IPS DF 6.9 (cell line): ENCODE measurements around the gene RAB29.

Experiments
- DNase-seq: peaks from one replicate; pipeline ENCODE4 v3.0.0-alpha.2; 2013; ENCODE audit warnings: low read depth, low spot score
- H3K27ac ChIP-seq: one replicate; pipeline ENCODE4 v1.5.1; 2013; ENCODE audit warnings: low read length, control low read depth
- H3K27me3 ChIP-seq: 2 replicates; pipeline ENCODE4 v1.6.1; 2013; ENCODE audit warnings: mild to moderate bottlenecking, low read length; ENCODE audit not compliant: control insufficient read depth, insufficient read depth
- H3K36me3 ChIP-seq: 2 replicates; pipeline ENCODE4 v1.6.1; 2013; ENCODE audit warnings: low read length; ENCODE audit not compliant: control insufficient read depth, insufficient read depth
- H3K4me1 ChIP-seq: 2 replicates; pipeline ENCODE4 v1.6.1; 2013; ENCODE audit warnings: low read length; ENCODE audit not compliant: control insufficient read depth, insufficient read depth
- H3K4me3 ChIP-seq: 2 replicates; pipeline ENCODE4 v1.5.1; 2013; ENCODE audit warnings: mild to moderate bottlenecking, low read length
- H3K9me3 ChIP-seq: 2 replicates; pipeline ENCODE4 v1.6.1; 2013; ENCODE audit warnings: low read length, inconsistent platforms; ENCODE audit not compliant: control insufficient read depth, insufficient read depth
- WGBS: extraction: QIAGEN DNeasy Blood & Tissue Kit; methylation state at CpG from one replicate; pipeline ENCODE4 v1.1.7; 2013; ENCODE audit warnings: mixed read lengths, missing lambda C conversion rate; ENCODE audit not compliant: insufficient read length, insufficient coverage; 5-methylcytosine and 5-hydroxymethylcytosine counted together

RAB29 gene

DNA sequence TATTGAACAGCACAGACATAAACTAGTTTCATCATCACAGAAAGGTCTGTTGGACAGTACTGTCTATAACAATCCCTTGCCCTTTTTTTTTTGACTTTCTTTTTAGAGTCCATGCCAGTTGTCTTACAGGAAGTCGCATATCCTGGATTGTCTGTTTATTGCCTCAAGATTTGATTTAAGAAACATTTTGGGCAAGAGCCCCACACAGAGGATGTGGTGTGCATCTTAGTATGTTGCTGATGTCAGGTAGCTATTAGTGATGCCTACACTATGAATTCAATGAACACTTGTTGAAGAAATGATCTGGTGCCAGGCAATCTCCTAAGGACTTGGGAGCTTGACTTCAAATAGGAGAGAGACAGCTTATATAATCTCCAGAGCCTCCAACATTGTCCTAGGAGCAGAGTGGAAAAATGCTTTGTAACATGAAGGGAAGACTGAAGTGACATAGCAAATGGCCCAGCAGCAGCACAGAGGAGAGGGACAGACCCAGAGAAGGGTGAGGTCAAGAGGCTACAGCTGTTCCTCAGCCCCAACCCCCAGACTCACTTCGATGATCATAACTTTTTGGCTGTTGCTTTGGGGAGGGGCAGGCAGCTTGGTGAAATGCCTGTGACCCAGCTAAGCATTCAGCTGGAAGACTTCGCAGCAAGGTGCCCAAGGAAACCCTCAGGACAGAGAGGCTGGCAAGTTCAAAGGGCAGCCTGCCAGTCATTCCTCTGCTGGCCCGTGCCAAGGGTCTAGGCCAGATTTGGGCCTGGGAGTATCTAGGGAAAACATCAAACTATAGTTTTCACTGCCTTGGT is 7.5 kb upstream of the RAB29 start:
- WGBS, result no CpG with 5 or more reads among the region's 4 CpGs
- Histone ChIP-seq H3K27me3 (no peaks in the 10 kb centered on the region), H3K27ac (no peak overlapping the region), H3K4me3 (no peak overlapping the region), H3K9me3 (no peaks in the 10 kb centered on the region), H3K36me3 (no peaks in the 10 kb centered on the region), H3K4me1 (no peaks in the 10 kb centered on the region)
- no peak for DNase-seq

DNA sequence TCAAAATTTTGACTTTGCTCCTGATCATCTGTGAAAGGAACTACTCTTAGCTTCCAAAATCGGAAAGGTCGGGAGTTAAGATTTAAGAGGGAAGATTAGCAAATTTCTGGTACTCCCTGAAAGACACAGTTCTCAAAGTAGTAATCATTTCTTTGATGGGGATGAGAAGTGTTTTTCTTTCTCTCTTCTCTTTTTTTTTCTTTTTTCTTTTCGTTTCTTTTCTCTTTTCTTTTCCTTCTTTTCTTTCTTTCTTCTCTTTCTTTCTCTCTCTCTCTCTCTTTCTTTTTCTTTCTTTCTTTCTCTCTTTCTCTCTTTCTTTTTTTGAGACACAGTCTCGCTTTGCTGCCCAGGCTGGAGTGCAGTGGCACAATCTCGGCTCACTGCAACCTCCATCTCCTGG is 5.1 kb upstream of the RAB29 start:
- Histone ChIP-seq H3K9me3 (no peaks in the 10 kb centered on the region), H3K36me3 (no peaks in the 10 kb centered on the region), H3K27ac (no peak overlapping the region), H3K4me3 (no peak overlapping the region), H3K4me1 (no peaks in the 10 kb centered on the region), H3K27me3 (no peaks in the 10 kb centered on the region)
- WGBS, result no CpG with 5 or more reads among the region's 5 CpGs
- DNase-seq, result no peak

GRCh38 chr1:205777994-205778393 is 2.7 kb upstream of the RAB29 start:
- H3K4me3 ChIP-seq, result no peak overlapping the region
- no CpG with 5 or more reads among the region's 2 CpGs for WGBS
- H3K36me3 ChIP-seq, result no peaks in the 10 kb centered on the region
- 0 out of 2 replicates have a peak, but pooled peaks cover 2% of the 10 kb centered on the region for H3K4me1 ChIP-seq
- no peak for DNase-seq
- no peak overlapping the region for H3K27ac ChIP-seq
- peaks cover 3% of the 10 kb centered on the region; the same call in 1 of the 2 replicates for H3K27me3 ChIP-seq
- no peaks in the 10 kb centered on the region for H3K9me3 ChIP-seq

DNA sequence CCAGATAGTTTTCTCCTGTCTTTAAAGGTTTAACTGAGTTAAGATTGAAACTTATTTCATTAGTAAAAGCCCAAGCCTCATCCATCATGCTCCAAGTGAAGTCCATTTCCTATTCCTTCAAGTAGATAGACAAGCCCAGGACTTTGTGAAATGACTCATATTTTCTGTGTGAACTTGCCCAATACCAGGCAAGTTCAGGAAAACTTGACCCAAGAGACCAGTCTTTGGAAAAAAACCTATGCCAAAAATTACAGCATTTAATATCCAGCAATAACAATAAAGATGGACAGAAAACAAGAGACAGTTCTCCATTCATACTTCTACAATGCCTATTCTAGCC is 405 bp upstream of the RAB29 start:
- Histone ChIP-seq H3K27ac (no peak overlapping the region), H3K4me1 (0 out of 2 replicates have a peak, but pooled peaks cover 2% of the 10 kb centered on the region), H3K4me3 (no peak overlapping the region), H3K9me3 (no peaks in the 10 kb centered on the region), H3K36me3 (no peaks in the 10 kb centered on the region), H3K27me3 (peaks cover 3% of the 10 kb centered on the region; the same call in 1 of the 2 replicates)
- DNase-seq, result no peak

- no CpG with 5 or more reads among the region's 36 CpGs for WGBS
- H3K27me3 ChIP-seq, result peaks cover 3% of the 10 kb centered on the region; the same call in 1 of the 2 replicates
- H3K27ac ChIP-seq, result no peak overlapping the region
- H3K4me1 ChIP-seq, result 0 out of 2 replicates have a peak, but pooled peaks cover 2% of the 10 kb centered on the region
- peak overlapping the region; percentile 61; the same call in 1 of the 2 replicates for H3K4me3 ChIP-seq
- H3K9me3 ChIP-seq, result no peaks in the 10 kb centered on the region
- no peaks in the 10 kb centered on the region for H3K36me3 ChIP-seq
- no peak for DNase-seq
These were observed 876 bp downstream of the RAB29 start for GRCh38 chr1:205774198-205775014.

- H3K27ac ChIP-seq, result no peak overlapping the region
- DNase-seq, result no peak
These were observed 2.7 kb downstream of the RAB29 start for GRCh38 chr1:205772607-205773032.

DNA sequence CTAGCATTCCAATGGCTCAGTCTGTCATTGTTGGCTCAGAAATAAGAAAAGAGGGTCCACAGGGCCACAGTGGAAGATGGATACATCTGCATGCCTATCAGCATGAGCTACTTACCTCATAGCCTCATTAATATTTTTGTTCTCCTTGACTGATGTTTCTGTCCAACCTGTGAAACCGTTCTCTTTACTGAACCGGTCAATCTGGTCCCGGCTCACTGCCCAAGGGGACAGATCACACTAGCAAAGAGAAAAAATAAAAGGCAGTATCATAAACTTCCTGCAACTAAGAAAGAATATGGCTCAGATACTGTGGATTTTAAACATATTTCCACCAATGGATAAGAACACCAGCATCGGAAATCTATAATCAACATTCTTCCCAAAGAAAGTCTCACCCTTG is 4.7 kb downstream of the RAB29 start:
- Histone ChIP-seq H3K4me1 (0 out of 2 replicates have a peak, but pooled peaks cover 2% of the 10 kb centered on the region), H3K27ac (no peak overlapping the region), H3K4me3 (no peak overlapping the region), H3K9me3 (no peaks in the 10 kb centered on the region), H3K27me3 (peaks cover 3% of the 10 kb centered on the region; the same call in 1 of the 2 replicates), H3K36me3 (no peaks in the 10 kb centered on the region)
- WGBS, result no CpG with 5 or more reads among the region's 4 CpGs
- DNase-seq, result no peak

More at GRCh38 chr1:205772607-205773032, 2.7 kb downstream of the RAB29 start:
- WGBS, result no CpG with 5 or more reads among the region's 2 CpGs
- 0 out of 2 replicates have a peak, but pooled peaks cover 2% of the 10 kb centered on the region for H3K4me1 ChIP-seq
- no peaks in the 10 kb centered on the region for H3K36me3 ChIP-seq
- no peaks in the 10 kb centered on the region for H3K9me3 ChIP-seq
- peaks cover 3% of the 10 kb centered on the region; the same call in 1 of the 2 replicates for H3K27me3 ChIP-seq
- no peak overlapping the region for H3K4me3 ChIP-seq

DNA sequence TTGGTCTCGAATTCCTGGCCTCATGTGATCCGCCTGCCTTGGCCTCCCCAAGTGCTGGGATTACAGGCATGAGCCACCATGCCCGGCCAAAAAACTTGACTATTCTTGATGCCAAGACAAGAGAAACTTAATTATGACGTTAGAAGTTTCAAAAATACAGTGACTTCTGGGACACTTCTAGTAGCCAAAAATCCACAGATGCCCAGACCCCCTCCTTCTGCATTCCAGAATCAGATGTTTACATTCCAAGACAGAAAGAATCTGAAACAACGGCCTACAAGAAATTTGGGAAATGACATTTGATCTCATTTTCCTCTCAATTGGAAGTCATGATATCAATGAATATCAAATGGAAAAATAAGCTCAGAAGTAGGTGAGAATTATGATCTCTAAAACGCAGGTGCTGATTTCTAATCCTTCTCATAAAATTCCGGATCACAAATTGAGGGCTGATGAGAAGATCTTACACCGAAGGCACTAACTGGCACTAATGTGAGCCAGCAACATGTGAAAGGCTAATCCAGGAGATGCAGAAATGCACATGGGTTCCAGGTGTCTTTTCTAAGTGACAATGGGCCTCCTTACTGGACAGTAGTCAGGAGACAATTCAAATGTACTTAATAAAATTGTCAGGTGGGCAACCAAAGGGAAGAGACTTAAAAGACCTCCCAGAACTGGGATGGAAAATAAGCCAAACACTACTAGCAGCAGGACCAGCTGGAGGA is 5.5 kb downstream of the RAB29 start:
- WGBS, result no CpG with 5 or more reads among the region's 8 CpGs
- H3K27me3 ChIP-seq, result peaks cover 3% of the 10 kb centered on the region; the same call in 1 of the 2 replicates
- H3K4me1 ChIP-seq, result 0 out of 2 replicates have a peak, but pooled peaks cover 2% of the 10 kb centered on the region
- no peaks in the 10 kb centered on the region for H3K9me3 ChIP-seq
- no peaks in the 10 kb centered on the region for H3K36me3 ChIP-seq
- DNase-seq, result no peak
- H3K4me3 ChIP-seq, result no peak overlapping the region
- no peak overlapping the region for H3K27ac ChIP-seq

DNA sequence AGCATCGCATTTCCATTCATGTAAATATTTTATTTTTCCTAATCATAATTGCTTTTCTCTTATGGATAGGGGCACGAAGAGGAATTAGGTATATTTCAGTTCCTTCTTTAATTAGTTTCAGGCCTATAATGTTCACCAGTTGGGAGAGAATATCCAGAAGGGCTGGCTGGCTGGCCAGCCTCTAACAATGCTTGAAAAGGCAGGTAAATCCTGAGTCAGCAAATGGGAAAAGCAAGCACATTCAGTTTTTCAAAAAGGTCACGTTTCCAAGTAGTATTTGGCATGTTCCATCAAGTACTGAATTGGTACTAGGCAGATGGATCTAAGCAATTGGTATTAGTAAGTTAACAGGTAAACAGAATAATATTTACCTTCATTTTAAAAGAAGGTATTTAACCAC is 8.0 kb downstream of the RAB29 start:
- Histone ChIP-seq H3K4me3 (no peak overlapping the region), H3K27me3 (no peaks in the 10 kb centered on the region), H3K4me1 (no peaks in the 10 kb centered on the region), H3K36me3 (no peaks in the 10 kb centered on the region), H3K9me3 (no peaks in the 10 kb centered on the region), H3K27ac (no peak overlapping the region)
- DNase-seq, result no peak
- WGBS, result no CpG with 5 or more reads among the region's 3 CpGs

- Histone ChIP-seq H3K27ac (no peak overlapping the region), H3K9me3 (no peaks in the 10 kb centered on the region), H3K4me1 (no peaks in the 10 kb centered on the region), H3K4me3 (no peak overlapping the region), H3K36me3 (no peaks in the 10 kb centered on the region), H3K27me3 (no peaks in the 10 kb centered on the region)
- DNase-seq, result no peak
- no CpG with 5 or more reads among the region's 3 CpGs for WGBS
These were observed 8.7 kb downstream of the RAB29 start for GRCh38 chr1:205766570-205766969.
